Raji (cell line): ENCODE measurements around the gene USP31.

Source experiments
- POLR2A ChIP-seq: IDR thresholded peaks from 2 replicates; pipeline ENCODE4 v1.6.1; 2011; ENCODE audit warnings: low read depth, low read length, control low read depth; ENCODE audit not compliant: insufficient read depth

The USP31 gene

GRCh38 chr16:23143391-23143790 lies 5.9 kb downstream of the USP31 start:
- TF ChIP-seq POLR2A, result no peak

GRCh38 chr16:23141959-23142740 lies 7.1 kb downstream of the USP31 start:
- TF ChIP-seq POLR2A, result no peak

- no peak for TF ChIP-seq POLR2A
Measured at GRCh38 chr16:23141500-23141899, 7.8 kb downstream of the USP31 start.

GRCh38 chr16:23141033-23141432 lies 8.2 kb downstream of the USP31 start:
- TF ChIP-seq POLR2A, result no peak

- TF ChIP-seq POLR2A, result no peak
Measured at GRCh38 chr16:23140107-23140506, 9.1 kb downstream of the USP31 start.

- no peak for TF ChIP-seq POLR2A
Measured at GRCh38 chr16:23137818-23138217, 11.4 kb downstream of the USP31 start.

- TF ChIP-seq POLR2A, result no peak
Measured at GRCh38 chr16:23137256-23137655, 12.0 kb downstream of the USP31 start.

GRCh38 chr16:23134274-23134673 lies 15.0 kb downstream of the USP31 start:
- no peak for TF ChIP-seq POLR2A

GRCh38 chr16:23132775-23133463 lies 16.3 kb downstream of the USP31 start:
- no peak for TF ChIP-seq POLR2A

- no peak for TF ChIP-seq POLR2A
Measured at GRCh38 chr16:23131931-23132621, 17.2 kb downstream of the USP31 start.

- TF ChIP-seq POLR2A, result no peak
Measured at GRCh38 chr16:23131436-23131835, 17.8 kb downstream of the USP31 start.

GRCh38 chr16:23131036-23131435 lies 18.2 kb downstream of the USP31 start:
- no peak for TF ChIP-seq POLR2A

GRCh38 chr16:23129686-23130085 lies 19.6 kb downstream of the USP31 start:
- no peak for TF ChIP-seq POLR2A

- TF ChIP-seq POLR2A, result no peak
Measured at GRCh38 chr16:23128056-23128455, 21.2 kb downstream of the USP31 start.

- no peak for TF ChIP-seq POLR2A
Measured at GRCh38 chr16:23125277-23125676, 24.0 kb downstream of the USP31 start.

GRCh38 chr16:23124315-23124714 lies 24.9 kb downstream of the USP31 start:
- TF ChIP-seq POLR2A, result no peak

- TF ChIP-seq POLR2A, result no peak
Measured at GRCh38 chr16:23122144-23122543, 27.1 kb downstream of the USP31 start.

- TF ChIP-seq POLR2A, result no peak
Measured at GRCh38 chr16:23121024-23121423, 28.2 kb downstream of the USP31 start.
